HFF-Myc (cell line): ENCODE results near the gene ADGRA1.

Source experiments
- DNase-seq: peaks from one replicate; pipeline ENCODE4 v3.0.0-alpha.2; 2011; ENCODE audit warnings: low read depth; ENCODE audit errors: extremely low read depth
- H3K4me3 ChIP-seq: replicated peaks from 2 replicates; pipeline ENCODE4 v1.5.1; 2011; ENCODE audit warnings: low read depth, mild to moderate bottlenecking, control low read depth, low read length
- CTCF ChIP-seq: IDR thresholded peaks from 2 replicates; pipeline ENCODE4 v1.5.1; 2012; ENCODE audit warnings: mild to moderate bottlenecking, low read depth, low read length, control low read depth; ENCODE audit errors: missing control alignments

ADGRA1 gene

GRCh38 chr10:133055470-133055869 is 32.3 kb upstream of the ADGRA1 start:
- TF ChIP-seq CTCF, result no peak
- no peak overlapping the region for H3K4me3 ChIP-seq
- DNase-seq, result no peak

- DNase-seq, result no peak
- no peak overlapping the region for H3K4me3 ChIP-seq
Measured at GRCh38 chr10:133056001-133056400, 31.7 kb upstream of the ADGRA1 start.

GRCh38 chr10:133056651-133057178 is 31.0 kb upstream of the ADGRA1 start:
- TF ChIP-seq CTCF, result no peak
- H3K4me3 ChIP-seq, result no peak overlapping the region
- no peak for DNase-seq

More at GRCh38 chr10:133056001-133056400, 31.7 kb upstream of the ADGRA1 start:
- no peak for TF ChIP-seq CTCF

GRCh38 chr10:133058331-133059092 is 29.2 kb upstream of the ADGRA1 start:
- TF ChIP-seq CTCF, result no peak
- H3K4me3 ChIP-seq, result no peak overlapping the region
- no peak for DNase-seq

- no peak for DNase-seq
- TF ChIP-seq CTCF, result no peak
Measured at GRCh38 chr10:133059093-133059470, 28.6 kb upstream of the ADGRA1 start.

GRCh38 chr10:133059571-133059970 is 28.2 kb upstream of the ADGRA1 start:
- TF ChIP-seq CTCF, result no peak
- no peak overlapping the region for H3K4me3 ChIP-seq
- no peak for DNase-seq

More at GRCh38 chr10:133059093-133059470, 28.6 kb upstream of the ADGRA1 start:
- no peak overlapping the region for H3K4me3 ChIP-seq
